HL-60 (cell line): ENCODE data around the gene TRAF3IP1.

Experiments
- DNase-seq, 2 experiments: peaks; one replicate each; pipeline ENCODE4 v3.0.0-alpha.2; 2010 to 2020; ENCODE audit warnings: low read depth in 1 of 2, low spot score in 1 of 2
- H3K27ac ChIP-seq: fragments of 250-450 bp; sonication (Bioruptor Pico); replicated peaks from 2 replicates; pipeline ENCODE4 v1.5.1; 2020; ENCODE audit warnings: mild to moderate bottlenecking, moderate library complexity
- H3K27me3 ChIP-seq: fragments of 250-450 bp; sonication (Bioruptor Pico); 2 replicates; pipeline ENCODE4 v1.5.1; 2021; ENCODE audit warnings: mild to moderate bottlenecking, moderate library complexity; ENCODE audit not compliant: insufficient read depth, poor library complexity, severe bottlenecking
- H3K4me3 ChIP-seq: replicated peaks from 2 replicates; pipeline ENCODE4 v1.5.1; 2011; ENCODE audit warnings: mild to moderate bottlenecking, control low read depth, low read length; ENCODE audit not compliant: insufficient read depth
- CTCF ChIP-seq: IDR thresholded peaks from one replicate; pipeline ENCODE4 v1.5.1; 2011; ENCODE audit warnings: low read length, control low read depth, inconsistent platforms; ENCODE audit not compliant: insufficient read depth
- GABPA ChIP-seq: IDR thresholded peaks from 2 replicates; pipeline ENCODE4 v1.6.1; 2012; ENCODE audit warnings: low read depth
- POLR2AphosphoS5 ChIP-seq: IDR thresholded peaks from 2 replicates; pipeline ENCODE4 v1.6.1; 2012; ENCODE audit warnings: low read depth
- REST ChIP-seq: IDR thresholded peaks from 2 replicates; pipeline ENCODE4 v1.6.1; 2012; ENCODE audit warnings: low read depth; ENCODE audit not compliant: insufficient replicate concordance
- SPI1 ChIP-seq: IDR thresholded peaks from 2 replicates; pipeline ENCODE4 v1.6.1; 2012; ENCODE audit warnings: low read depth, mild to moderate bottlenecking, borderline replicate concordance

The TRAF3IP1 gene

GRCh38 chr2:238446371-238446770, 126.1 kb downstream of the TRAF3IP1 start:
- Histone ChIP-seq H3K27me3 (no peaks in the 10 kb centered on the region), H3K27ac (no peak overlapping the region), H3K4me3 (no peak overlapping the region)
- TF ChIP-seq SPI1, result no peak
- no peak for TF ChIP-seq GABPA
- TF ChIP-seq POLR2AphosphoS5, result no peak
- no peak for DNase-seq

GRCh38 chr2:238448031-238448955, 128.0 kb downstream of the TRAF3IP1 start:
- TF ChIP-seq GABPA (no peak), REST (no peak), SPI1 (no peak), CTCF (no peak), POLR2AphosphoS5 (no peak)
- no peak overlapping the region for H3K27ac ChIP-seq
- no peak for DNase-seq
- no peak overlapping the region for H3K4me3 ChIP-seq
- no peaks in the 10 kb centered on the region for H3K27me3 ChIP-seq

- no peak for DNase-seq
- Histone ChIP-seq H3K27me3 (no peaks in the 10 kb centered on the region), H3K27ac (no peak overlapping the region), H3K4me3 (no peak overlapping the region)
- TF ChIP-seq GABPA (no peak), CTCF (no peak)
Measured at GRCh38 chr2:238449241-238449640, 128.9 kb downstream of the TRAF3IP1 start.

- Histone ChIP-seq H3K4me3 (no peak overlapping the region), H3K27ac (no peak overlapping the region), H3K27me3 (no peaks in the 10 kb centered on the region)
- peak; percentile 53 to 69 for DNase-seq
- TF ChIP-seq SPI1 (no peak), REST (no peak), GABPA (no peak), CTCF (no peak), POLR2AphosphoS5 (no peak)
Measured at GRCh38 chr2:238449909-238450417, 129.6 kb downstream of the TRAF3IP1 start.
